ENCODE measurements around the gene SFTPB.

Gene SFTPB

DNA sequence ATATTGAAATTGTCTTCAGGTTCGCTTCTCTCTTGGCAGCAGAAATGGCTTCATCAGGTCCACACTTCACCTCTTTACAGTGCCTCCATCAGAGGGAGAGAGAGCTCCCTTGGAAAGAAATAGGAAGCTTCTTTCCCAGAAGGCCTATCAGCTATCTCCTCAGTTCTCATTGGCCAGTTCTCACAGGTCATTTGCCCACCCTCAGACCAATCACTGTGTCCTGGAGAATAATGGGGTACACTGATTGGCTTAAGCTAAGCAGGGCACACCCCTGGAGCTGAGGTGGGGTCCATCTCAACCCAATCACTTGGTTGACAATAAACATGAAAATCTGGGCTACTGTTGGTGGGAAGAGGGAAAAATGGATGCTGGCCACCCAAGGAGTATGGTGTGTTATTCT, 31.3 kb upstream of the SFTPB start:
- DNase-seq: no peak

- no peak for DNase-seq
These were observed 30.9 kb upstream of the SFTPB start for GRCh38 chr2:85698880-85699254.

DNA sequence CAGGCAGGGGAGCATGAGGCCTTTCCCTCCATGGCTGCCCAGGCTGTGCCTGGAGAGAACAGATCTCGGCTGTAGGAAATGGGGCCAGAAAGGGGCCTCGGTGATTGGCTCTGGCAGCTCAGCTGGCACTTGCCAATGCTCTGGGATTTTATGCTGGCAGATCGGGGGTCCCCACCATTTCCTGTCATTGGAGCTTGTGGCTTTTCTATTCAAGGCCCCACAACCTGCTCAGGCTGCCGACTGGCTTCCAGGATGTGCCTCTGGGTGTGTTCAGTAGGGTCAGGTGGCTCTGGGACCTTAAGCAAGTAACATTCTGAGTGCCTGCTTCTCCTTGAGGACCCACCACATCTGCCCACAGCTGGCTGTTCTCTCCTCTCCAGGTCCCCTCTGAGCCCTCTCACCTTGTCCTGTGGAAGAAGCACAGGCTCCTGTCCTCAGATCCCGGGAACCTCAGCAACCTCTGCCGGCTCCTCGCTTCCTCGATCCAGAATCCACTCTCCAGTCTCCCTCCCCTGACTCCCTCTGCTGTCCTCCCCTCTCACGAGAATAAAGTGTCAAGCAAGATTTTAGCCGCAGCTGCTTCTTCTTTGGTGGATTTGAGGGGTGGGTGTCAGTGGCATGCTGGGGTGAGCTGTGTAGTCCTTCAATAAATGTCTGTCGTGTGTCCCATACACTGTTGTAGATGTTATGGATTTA, 30.3 kb upstream of the SFTPB start:
- no peak for DNase-seq

GRCh38 chr2:85697716-85698115, 29.7 kb upstream of the SFTPB start:
- DNase-seq: no peak

GRCh38 chr2:85697096-85697495, 29.1 kb upstream of the SFTPB start:
- no peak for DNase-seq

- no peak for DNase-seq
These were observed 28.0 kb upstream of the SFTPB start for GRCh38 chr2:85695691-85696668.

GRCh38 chr2:85695121-85695520, 27.1 kb upstream of the SFTPB start:
- no peak for DNase-seq

DNA sequence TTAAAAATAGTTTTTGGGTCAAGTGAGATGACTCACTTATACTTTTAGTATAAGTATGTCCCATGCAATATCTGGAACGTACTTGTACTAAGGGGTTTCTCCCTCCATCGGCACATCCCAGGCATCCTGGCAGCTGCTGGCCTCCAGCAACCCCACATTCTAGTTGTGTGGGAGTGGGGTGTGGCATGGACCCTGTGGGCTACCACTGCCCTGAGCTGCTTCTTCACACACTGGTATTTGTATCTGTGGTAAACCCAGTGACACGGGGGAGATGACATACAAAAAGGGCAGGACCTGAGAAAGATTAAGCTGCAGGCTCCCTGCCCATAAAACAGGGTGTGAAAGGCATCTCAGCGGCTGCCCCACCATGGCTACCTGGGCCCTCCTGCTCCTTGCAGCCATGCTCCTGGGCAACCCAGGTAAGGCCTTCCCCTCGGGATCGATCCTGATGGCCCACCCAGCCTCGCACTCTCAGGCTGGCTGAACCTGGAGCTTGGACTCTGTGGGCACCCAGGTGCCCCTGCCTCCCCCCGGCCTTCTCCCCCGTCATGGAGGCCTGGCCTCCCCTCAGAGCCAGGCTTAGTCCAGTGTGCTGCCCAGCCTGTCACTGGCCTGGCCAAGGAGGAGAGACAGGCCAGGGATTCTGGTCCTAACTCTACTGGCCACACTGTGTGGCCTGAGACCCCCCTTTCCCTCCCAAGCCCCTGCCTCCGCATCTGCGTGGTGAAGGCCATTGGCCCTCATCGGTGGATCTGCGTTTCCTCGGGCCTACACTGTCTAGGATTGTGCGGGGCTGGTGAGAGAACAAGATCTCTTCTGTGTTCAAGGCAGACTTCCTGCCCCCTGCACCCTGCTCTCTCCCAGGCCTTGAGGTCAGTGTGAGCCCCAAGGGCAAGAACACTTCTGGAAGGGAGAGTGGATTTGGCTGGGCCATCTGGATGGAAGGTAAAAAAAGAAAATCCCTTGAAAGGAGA, 26.3 kb upstream of the SFTPB start, which contains the start of gene GNLY:
GNLY (plus strand) TSS at position 307 of the 974 bp plus-strand sequence; CDS start at position 368, 61 bp downstream.
- no peak for DNase-seq

- DNase-seq: no peak
These were observed 24.1 kb upstream of the SFTPB start for GRCh38 chr2:85692039-85692645.

GRCh38 chr2:85690932-85691331, 22.9 kb upstream of the SFTPB start:
- DNase-seq: no peak

GRCh38 chr2:85684806-85685205, 16.8 kb upstream of the SFTPB start:
- no peak for DNase-seq

- DNase-seq: no peak
These were observed 16.4 kb upstream of the SFTPB start for GRCh38 chr2:85684380-85684779.

DNA sequence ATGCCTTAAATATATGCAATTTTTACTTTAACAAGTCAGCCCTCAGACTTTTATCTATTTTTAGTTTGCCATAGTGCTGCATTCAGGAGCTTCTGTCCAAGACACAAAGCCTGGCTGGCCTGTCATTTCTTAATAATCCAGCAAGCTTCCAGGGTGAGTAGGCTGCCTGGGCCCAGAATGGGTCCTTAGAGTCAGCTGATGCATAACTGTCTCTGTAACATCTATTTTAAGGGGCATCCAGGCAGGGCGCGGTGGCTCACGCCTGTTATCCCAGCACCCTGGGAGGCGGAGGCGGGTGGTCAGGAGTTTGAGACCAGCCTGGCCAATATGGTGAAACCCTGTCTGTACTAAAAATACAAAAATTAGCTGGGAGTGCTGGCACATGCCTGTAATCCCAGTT, 14.4 kb upstream of the SFTPB start:
- DNase-seq: no peak

DNA sequence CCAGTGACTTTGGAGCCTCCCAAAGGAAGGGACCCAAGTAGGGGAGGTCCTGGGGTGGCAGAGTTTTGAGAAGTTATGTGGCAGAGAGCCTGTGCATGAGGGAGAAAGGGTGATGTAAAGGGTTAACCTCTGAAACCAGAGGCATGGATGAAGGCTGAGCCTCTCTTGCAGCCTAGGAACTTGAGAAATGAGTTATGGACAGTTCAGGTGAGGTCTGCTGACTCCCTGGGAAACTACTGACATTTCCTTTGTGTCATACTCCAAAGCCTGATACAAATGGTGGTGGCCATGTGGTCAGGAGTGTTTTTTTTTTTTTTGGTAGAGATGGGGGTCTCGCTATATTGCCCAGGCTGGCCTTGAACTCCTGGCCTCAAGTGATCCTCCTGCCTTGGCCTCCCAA, 13.8 kb upstream of the SFTPB start:
- no peak for DNase-seq

- no peak for DNase-seq
These were observed 13.4 kb upstream of the SFTPB start for GRCh38 chr2:85681372-85681763.

DNA sequence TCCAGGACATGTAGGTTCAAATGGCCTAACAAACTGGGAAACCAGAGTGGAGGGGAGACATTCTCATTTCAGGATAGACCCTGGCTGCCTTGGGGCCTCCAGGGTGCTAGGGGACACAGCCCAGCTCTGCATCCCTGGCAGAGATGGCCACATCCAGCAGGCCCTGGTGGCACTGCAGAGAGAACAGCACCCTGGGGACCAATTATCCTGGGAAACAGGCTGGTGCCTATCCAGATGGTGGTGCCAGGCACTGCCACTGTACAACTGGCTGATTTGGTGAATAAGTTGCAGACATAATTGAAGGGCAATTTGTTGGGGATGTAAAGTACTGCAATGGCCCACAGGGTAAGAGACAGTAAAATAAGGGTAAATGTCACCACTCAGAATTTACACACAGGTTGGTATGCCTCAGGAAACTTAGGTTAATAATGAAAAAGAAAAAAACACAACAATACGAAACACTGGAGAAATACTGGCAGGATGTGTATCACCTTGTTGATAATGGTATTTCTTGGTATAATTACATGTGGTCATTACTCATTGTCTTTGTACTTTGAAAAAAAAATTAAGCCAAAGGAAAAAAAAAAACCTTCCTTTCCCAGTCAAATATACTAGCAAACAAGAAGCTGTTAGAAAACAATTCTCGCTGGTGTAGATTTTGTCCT, 12.8 kb upstream of the SFTPB start:
- DNase-seq: peak in 1 of 2 experiments; percentile 47

DNA sequence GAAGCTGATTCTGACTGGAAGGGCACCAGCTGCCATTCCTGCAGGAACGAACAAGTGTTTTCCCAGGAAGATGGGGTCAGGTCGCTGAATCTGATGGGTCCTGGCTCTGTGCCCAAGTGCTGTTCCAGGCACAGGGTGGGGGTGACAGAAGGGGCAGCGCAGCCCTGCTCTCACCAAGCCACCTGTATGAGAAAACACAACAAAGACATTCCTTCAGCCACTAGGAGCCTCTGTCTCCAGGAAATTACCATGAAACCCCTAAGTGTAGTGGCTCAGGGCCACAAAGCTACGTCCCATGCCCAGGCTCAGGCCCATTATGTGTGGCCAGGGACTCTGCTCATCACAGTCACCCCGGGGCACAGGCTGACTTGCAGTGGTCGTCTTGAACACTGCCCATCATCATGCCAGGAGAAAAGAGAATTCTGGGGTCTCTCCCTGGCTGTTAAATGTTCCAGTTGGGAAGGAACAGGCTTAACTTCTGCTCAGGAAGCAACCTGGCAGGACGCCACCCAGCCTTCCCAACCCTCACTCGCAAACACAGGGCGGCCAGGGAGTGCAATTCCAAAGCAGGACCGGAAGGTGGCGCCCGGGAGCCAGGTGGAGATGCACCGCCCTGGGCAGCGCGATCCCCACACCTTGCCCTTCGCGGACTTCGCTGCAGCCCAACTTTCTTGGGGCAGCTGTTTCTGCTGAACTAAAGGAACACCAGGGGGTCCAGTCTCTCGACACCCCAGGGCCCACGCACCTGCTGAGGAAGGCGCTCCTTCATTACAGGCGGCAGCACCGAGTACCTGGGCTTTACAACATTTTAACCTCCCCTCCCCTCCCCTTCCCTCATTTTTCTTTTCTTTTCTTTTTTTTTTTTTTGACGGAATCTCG, 11.0 kb upstream of the SFTPB start:
- peak; percentile 62 to 85 for DNase-seq

DNA sequence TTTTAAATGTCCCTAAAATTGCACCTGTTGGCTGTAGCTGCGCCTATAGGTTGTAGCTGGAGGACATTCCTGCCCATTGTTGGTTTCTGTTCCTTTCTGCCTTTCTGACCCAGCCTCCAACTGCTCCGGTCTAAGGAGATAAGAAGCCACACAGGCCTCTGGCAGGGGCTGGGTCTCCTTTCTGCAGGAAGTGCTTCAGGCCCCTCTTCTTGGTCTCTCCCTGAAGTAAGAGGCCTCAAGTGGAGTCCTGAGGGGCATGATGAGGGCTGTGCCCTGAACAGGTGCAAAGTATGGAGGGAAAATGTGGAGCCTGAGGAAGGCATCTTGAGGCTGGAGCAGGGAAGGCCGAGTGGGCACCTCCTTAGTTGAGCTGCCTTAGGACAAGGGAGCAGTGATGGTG, 10.4 kb upstream of the SFTPB start:
- DNase-seq: no peak

- DNase-seq: no peak
These were observed 8.0 kb upstream of the SFTPB start for GRCh38 chr2:85675866-85676548.

- DNase-seq: no peak
These were observed 7.4 kb upstream of the SFTPB start for GRCh38 chr2:85675427-85675826.

Data from NCI-H446 (cell line).